ENCODE data around the gene NEU1.
A peak's percentile ranks its signal among the peaks of the same experiment; 100 is the strongest.
"Not testable (repeated sequence)": the region's sequence is repeated elsewhere in the genome, so short reads cannot be mapped to it uniquely, and the experiment has no call there.

Gene NEU1

GRCh38 chr6:31862344-31863235 is at the start of gene NEU1:
Gene NEU1, minus strand, starts transcription at chr6:31862821. Its CDS starts 45 bp downstream, at chr6:31862776.
- peak; percentile 87 to 99 (median 96) for DNase-seq (ENCODE audit: low read depth in 3 of 3)

- DNase-seq (ENCODE audit: low read depth in 3 of 3): no peak
Observed at GRCh38 chr6:31911826-31912585, 49.4 kb upstream of the NEU1 start.

- not testable (repeated sequence) for DNase-seq (ENCODE audit: low read depth in 3 of 3)
Observed at GRCh38 chr6:31909298-31909697, 46.7 kb upstream of the NEU1 start.

- no peak for DNase-seq (ENCODE audit: low read depth in 3 of 3)
Observed at GRCh38 chr6:31908791-31909190, 46.2 kb upstream of the NEU1 start.

GRCh38 chr6:31908255-31908654 is 45.6 kb upstream of the NEU1 start:
- DNase-seq (ENCODE audit: low read depth in 3 of 3): not testable (repeated sequence)

GRCh38 chr6:31907158-31907813 is 44.7 kb upstream of the NEU1 start:
- DNase-seq (ENCODE audit: low read depth in 3 of 3): no peak

GRCh38 chr6:31906727-31907126 is 44.1 kb upstream of the NEU1 start:
- DNase-seq (ENCODE audit: low read depth in 3 of 3): not testable (repeated sequence)

GRCh38 chr6:31906122-31906521 is 43.5 kb upstream of the NEU1 start:
- DNase-seq (ENCODE audit: low read depth in 3 of 3): no peak

- DNase-seq (ENCODE audit: low read depth in 3 of 3): no peak
Observed at GRCh38 chr6:31905041-31905440, 42.4 kb upstream of the NEU1 start.

GRCh38 chr6:31903957-31904356 is 41.3 kb upstream of the NEU1 start:
- no peak for DNase-seq (ENCODE audit: low read depth in 3 of 3)

- DNase-seq (ENCODE audit: low read depth in 3 of 3): peak; percentile 68 to 71 (median 69)
Observed at GRCh38 chr6:31901953-31902643, 39.5 kb upstream of the NEU1 start, which contains the start of gene ZBTB12. Gene ZBTB12, minus strand, starts transcription at chr6:31902086. Its CDS starts 781 bp downstream, at chr6:31901305.

GRCh38 chr6:31901415-31901952 is 38.9 kb upstream of the NEU1 start:
- peak; percentile 50 to 63 (median 62) for DNase-seq (ENCODE audit: low read depth in 3 of 3)

GRCh38 chr6:31900917-31901414 is 38.3 kb upstream of the NEU1 start:
- no peak for DNase-seq (ENCODE audit: low read depth in 3 of 3)

- no peak for DNase-seq (ENCODE audit: low read depth in 3 of 3)
Observed at GRCh38 chr6:31899882-31900722, 37.5 kb upstream of the NEU1 start.

GRCh38 chr6:31899215-31899614 is 36.6 kb upstream of the NEU1 start:
- DNase-seq (ENCODE audit: low read depth in 3 of 3): no peak

- no peak for DNase-seq (ENCODE audit: low read depth in 3 of 3)
Observed at GRCh38 chr6:31898383-31899011, 35.9 kb upstream of the NEU1 start.

GRCh38 chr6:31897612-31898382 is 35.2 kb upstream of the NEU1 start, which contains the start of gene EHMT2:
Gene EHMT2, minus strand, starts transcription at chr6:31897698. Its CDS starts 21 bp downstream, at chr6:31897677.
- DNase-seq (ENCODE audit: low read depth in 3 of 3): peak; percentile 67 to 72 (median 71)

GRCh38 chr6:31896856-31897611 is 34.4 kb upstream of the NEU1 start:
- DNase-seq (ENCODE audit: low read depth in 3 of 3): no peak

All from stimulated activated CD4-positive, alpha-beta T cell treated with anti-CD3 and anti-CD28 coated beads, TNF-alpha, amount 100 ng/mL, for 4 hours (primary cell).